H1 (cell line): ENCODE measurements around the gene L3MBTL1. TPM values are rescaled to one million over a fixed set of nuclear protein-coding genes. Genes with fewer than 3 reads are reported as not detected.

Experiments
- CTCF ChIA-PET: fragments of 300-600 bp; sonication (Branson Sonifier 250); formaldehyde crosslinking; loops from one replicate; lab custom pipeline; 2021; ENCODE audit not compliant: partially characterized antibody; lab: Charles Lee
- POLR2A ChIA-PET: fragments of 300-600 bp; sonication (Branson Sonifier 250); formaldehyde crosslinking; loops from one replicate; lab custom pipeline; 2021; ENCODE audit warnings: inconsistent platforms; ENCODE audit not compliant: partially characterized antibody; lab: Charles Lee
- DNase-seq, 2 experiments: peaks; one replicate each; pipeline versions ENCODE4 v3.0.0 to v3.0.0-alpha.2; 2010 to 2022; ENCODE audit warnings: low spot score in 2 of 2, low read depth in 1 of 2, mixed read lengths in 1 of 2
- FAIRE-seq: peaks from 2 replicates; lab custom pipeline; 2011; peaks lifted over from hg19 to GRCh38; lab: Jason Lieb, UNC
- H2AFZ ChIP-seq: 2 replicates; pipeline ENCODE4 v1.8.1; 2012; ENCODE audit warnings: low read length, inconsistent platforms
- H2AK5ac ChIP-seq: 2 replicates; pipeline ENCODE4 v1.6.1; 2013; ENCODE audit warnings: low read depth, low read length
- H2BK120ac ChIP-seq: replicated peaks from 2 replicates; pipeline ENCODE3; 2013; ENCODE audit warnings: low read depth, low read length, inconsistent platforms
- H2BK12ac ChIP-seq: 2 replicates; pipeline ENCODE4 v1.6.1; 2013; ENCODE audit warnings: low read depth, low read length
- H2BK15ac ChIP-seq: 2 replicates; pipeline ENCODE4 v1.6.1; 2013; ENCODE audit warnings: low read length
- H2BK20ac ChIP-seq: 2 replicates; pipeline ENCODE4 v1.6.1; 2013; ENCODE audit warnings: low read length
- H2BK5ac ChIP-seq: 2 replicates; pipeline ENCODE4 v1.6.1; 2013; ENCODE audit warnings: low read depth, low read length
- H3K14ac ChIP-seq: 2 replicates; pipeline ENCODE4 v1.6.1; 2013; ENCODE audit warnings: inconsistent platforms; ENCODE audit not compliant: insufficient read length
- H3K18ac ChIP-seq: 2 replicates; pipeline ENCODE4 v1.6.1; 2013; ENCODE audit warnings: low read length; ENCODE audit errors: extremely low read depth
- H3K23ac ChIP-seq: 2 replicates; pipeline ENCODE4 v1.6.1; 2013; ENCODE audit warnings: inconsistent platforms; ENCODE audit not compliant: insufficient read length
- H3K23me2 ChIP-seq: 2 replicates; pipeline ENCODE4 v1.6.1; 2013; ENCODE audit warnings: low read depth, low read length
- H3K27ac ChIP-seq: 2 replicates; pipeline ENCODE4 v1.6.1; 2011; ENCODE audit warnings: low read depth, low read length, inconsistent platforms
- H3K27me3 ChIP-seq, 4 experiments: replicated peaks in 1 of 4; 1 replicate in 1 of 4; 2 replicates in 3 of 4; pipeline versions ENCODE4 v1.6.1 to v1.8.1; 2011 to 2013; ENCODE audit warnings: low read length in 3 of 4, mild to moderate bottlenecking in 3 of 4, inconsistent platforms in 2 of 4, mixed read lengths in 2 of 4, moderate library complexity in 1 of 4; ENCODE audit not compliant: control insufficient read depth in 3 of 4, insufficient read depth in 3 of 4; ENCODE audit errors: extremely low read depth in 1 of 4
- H3K36me3 ChIP-seq, 4 experiments: 2 replicates each; pipeline versions ENCODE4 v1.6.1 to v1.8.1; 2011 to 2013; ENCODE audit warnings: mild to moderate bottlenecking in 4 of 4, low read length in 3 of 4, moderate library complexity in 2 of 4, control low read depth in 1 of 4, inconsistent platforms in 1 of 4; ENCODE audit not compliant: insufficient read depth in 4 of 4, control insufficient read depth in 2 of 4
- H3K4ac ChIP-seq: replicated peaks from 2 replicates; pipeline ENCODE3; 2013; ENCODE audit warnings: low read length, low read depth, mixed read lengths, inconsistent platforms; ENCODE audit not compliant: insufficient read length
- H3K4me1 ChIP-seq, 4 experiments: replicated peaks in 1 of 4; 1 replicate in 1 of 4; 2 replicates in 3 of 4; pipeline versions ENCODE4 v1.6.1 to v1.8.1; 2011 to 2013; ENCODE audit warnings: low read length in 3 of 4, inconsistent platforms in 2 of 4, mixed read lengths in 1 of 4; ENCODE audit not compliant: insufficient read depth in 4 of 4, control insufficient read depth in 3 of 4
- H3K4me2 ChIP-seq, 2 experiments: 2 replicates each; pipeline versions ENCODE4 v1.6.1 to v1.8.1; 2011 to 2013; ENCODE audit warnings: low read depth in 2 of 2, low read length in 2 of 2, control low read depth in 1 of 2, inconsistent platforms in 1 of 2, mild to moderate bottlenecking in 1 of 2; ENCODE audit not compliant: insufficient read depth in 1 of 2
- H3K4me3 ChIP-seq, 4 experiments: fragments of 200-600, 300-600 bp in 1 of 4; sonication (generic), shearing (Covaris generic), sonication (Bioruptor Twin) in 1 of 4; 2 replicates each; pipeline versions ENCODE4 v1.5.1 to v1.8.1; 2011 to 2016; ENCODE audit warnings: low read length in 4 of 4, low read depth in 3 of 4, control low read depth in 2 of 4, inconsistent platforms in 2 of 4, mild to moderate bottlenecking in 2 of 4, mixed read lengths in 1 of 4, moderate library complexity in 1 of 4; ENCODE audit not compliant: insufficient read depth in 2 of 4; ENCODE audit errors: extremely low read depth in 1 of 4
- H3K56ac ChIP-seq: replicated peaks from 2 replicates; pipeline ENCODE3; 2013; ENCODE audit warnings: low read depth, mild to moderate bottlenecking, mixed read lengths, low read length, inconsistent platforms; ENCODE audit not compliant: insufficient read length
- H3K79me1 ChIP-seq: 2 replicates; pipeline ENCODE4 v1.6.1; 2013; ENCODE audit warnings: low read depth, low read length, control low read depth
- H3K79me2 ChIP-seq, 2 experiments: 2 replicates each; pipeline versions ENCODE4 v1.6.1 to v1.8.1; 2012 to 2013; ENCODE audit warnings: low read length in 2 of 2, mild to moderate bottlenecking in 2 of 2, inconsistent platforms in 1 of 2; ENCODE audit not compliant: insufficient read depth in 2 of 2, control insufficient read depth in 1 of 2
- H3K9ac ChIP-seq, 4 experiments: replicated peaks in 1 of 4; 1 replicate in 1 of 4; 2 replicates in 3 of 4; pipeline versions ENCODE4 v1.6.1 to v1.8.1; 2011 to 2013; ENCODE audit warnings: low read depth in 3 of 4, low read length in 3 of 4, control low read depth in 2 of 4, mild to moderate bottlenecking in 2 of 4, moderate library complexity in 2 of 4, inconsistent platforms in 1 of 4; ENCODE audit errors: extremely low read depth in 1 of 4
- H3K9me3 ChIP-seq, 2 experiments: 2 replicates each; pipeline versions ENCODE4 v1.6.1 to v1.8.1; 2012 to 2013; ENCODE audit warnings: mild to moderate bottlenecking in 2 of 2, moderate library complexity in 2 of 2, control low read depth in 1 of 2, inconsistent platforms in 1 of 2, low read depth in 1 of 2, low read length in 1 of 2, mixed read lengths in 1 of 2; ENCODE audit not compliant: insufficient read depth in 2 of 2
- H4K20me1 ChIP-seq, 2 experiments: replicated peaks in 1 of 2; 2 replicates each; pipeline versions ENCODE3 to v1.8.1; 2011 to 2013; ENCODE audit warnings: inconsistent platforms in 2 of 2, low read length in 2 of 2, mild to moderate bottlenecking in 1 of 2; ENCODE audit not compliant: insufficient read depth in 2 of 2, control insufficient read depth in 1 of 2
- H4K5ac ChIP-seq: 2 replicates; pipeline ENCODE4 v1.6.1; 2013; ENCODE audit warnings: low read length, low read depth, mixed read lengths, inconsistent platforms; ENCODE audit not compliant: insufficient read length
- H4K8ac ChIP-seq: 2 replicates; pipeline ENCODE4 v1.8.0; 2013; ENCODE audit warnings: mild to moderate bottlenecking, moderate library complexity, low read length, inconsistent platforms; ENCODE audit not compliant: insufficient read depth; ENCODE audit errors: extremely low read depth
- H4K91ac ChIP-seq: replicated peaks from 2 replicates; pipeline ENCODE3; 2013; ENCODE audit warnings: low read length, mixed read lengths, inconsistent platforms; ENCODE audit not compliant: insufficient read length
- POLR2A ChIP-seq, 2 experiments: IDR thresholded peaks; 1 replicate in 1 of 2; 2 replicates in 1 of 2; pipeline ENCODE4 v1.6.1; 2011; ENCODE audit warnings: low read depth in 2 of 2, low read length in 2 of 2, mild to moderate bottlenecking in 2 of 2; ENCODE audit errors: control extremely low read depth in 1 of 2
- RBBP5 ChIP-seq: IDR thresholded peaks from 2 replicates; pipeline ENCODE4 v1.7.1; 2012; ENCODE audit warnings: low read depth, mild to moderate bottlenecking, inconsistent platforms, low read length, moderate library complexity, borderline replicate concordance
- whole genome bisulfite sequencing, 2 experiments: shearing (Covaris generic) in 1 of 2; methylation state at CpG; one replicate each; pipeline versions ENCODE4 v1.1.6 to v1.1.7; 2013 to 2015; ENCODE audit warnings: low lambda C conversion rate in 2 of 2, mixed read lengths in 2 of 2, inconsistent platforms in 1 of 2, low coverage in 1 of 2, missing lambda C conversion rate in 1 of 2; ENCODE audit not compliant: insufficient replicate concordance in 2 of 2, insufficient coverage in 1 of 2, insufficient read length in 1 of 2; ENCODE audit errors: extremely low coverage in 1 of 2, missing lambda C conversion rate in 1 of 2; 5-methylcytosine and 5-hydroxymethylcytosine counted together
- polyA plus RNA-seq, 7 experiments: library from polyadenylated mRNA; depleted of rRNA in 3 of 7; stranded (reverse) in 5 of 7; unstranded in 2 of 7; fragments of >200 nt in 5 of 7; fragments of 200-250 nt in 2 of 7; gene quantifications; 1 replicate in 5 of 7; 2 replicates in 1 of 7; 4 replicates in 1 of 7; pipeline versions ENCODE4 v1.2.1 to v1.2.3, GENCODE V29; 2011 to 2013; ENCODE audit warnings: missing spikeins in 2 of 7, mixed read lengths in 2 of 7
- total RNA-seq: library from RNA; stranded (reverse); fragmentation: NEBNext Ultra II Directional; extraction: Animal tissue kit (Norgen Biotek cat#: 25700); gene quantifications from 2 replicates; pipeline ENCODE4 v1.2.1, GENCODE V29; 2021

L3MBTL1 gene
- total and polyA plus RNA-seq, 2 of the 8 experiments (the other 6 are each of a cell fraction or from before 2014, with no cell fraction given): 11.9 to 17.0 TPM

DNA sequence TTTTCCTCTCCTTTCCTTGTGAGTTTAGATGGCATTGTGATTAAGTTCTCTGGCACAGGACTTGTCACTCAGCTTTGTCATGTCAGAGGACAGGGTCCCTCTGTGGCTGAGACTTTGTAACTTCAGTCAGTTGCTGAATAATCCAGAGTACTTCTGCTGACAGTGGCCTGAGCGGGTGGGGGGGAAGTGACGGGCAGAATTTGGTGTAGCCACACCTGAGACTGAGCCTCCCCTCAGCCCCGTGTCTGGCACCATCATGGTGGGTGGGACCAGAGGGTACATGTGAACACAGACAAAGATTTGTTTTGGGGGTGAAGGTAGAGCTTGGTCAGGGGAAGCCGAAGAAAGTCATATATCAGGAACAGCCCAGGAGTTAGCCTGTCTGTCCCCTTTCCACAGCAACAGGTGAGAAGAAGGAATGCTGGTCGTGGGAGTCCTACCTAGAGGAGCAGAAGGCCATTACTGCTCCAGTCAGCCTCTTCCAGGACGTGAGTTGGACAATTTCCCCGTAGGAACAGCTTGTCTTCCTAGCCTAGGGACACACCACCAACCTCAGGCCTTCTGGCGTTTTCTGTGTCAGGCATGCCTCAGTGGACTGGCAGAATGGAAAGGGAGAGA, 20.9 kb downstream of the L3MBTL1 start:
- Histone ChIP-seq H3K23me2 (no peaks in the 10 kb centered on the region), H4K5ac (no peak overlapping the region), H3K4me2 (no peak overlapping the region), H2BK5ac (no peak overlapping the region), H3K9me3 (no peaks in the 10 kb centered on the region), H3K14ac (no peak overlapping the region), H3K36me3 (no peaks in the 10 kb centered on the region), H4K20me1 (peaks cover 2 to 4% of the 10 kb centered on the region in 2 experiments), H4K91ac (no peak overlapping the region), H4K8ac (no peak overlapping the region), H3K79me2 (no peaks in the 10 kb centered on the region), H2AK5ac (no peak overlapping the region), H3K4me1 (no peaks in the 10 kb centered on the region), H3K56ac (no peak overlapping the region), H3K4ac (no peak overlapping the region), H3K23ac (no peak overlapping the region), H2AFZ (no peak overlapping the region), H3K27me3 (no peaks in the 10 kb centered on the region), H2BK15ac (no peak overlapping the region), H2BK20ac (no peak overlapping the region), H3K4me3 (no peak overlapping the region), H2BK12ac (no peak overlapping the region), H3K27ac (no peak overlapping the region), H2BK120ac (no peak overlapping the region), H3K79me1 (peaks cover 2% of the 10 kb centered on the region; the same call in 1 of the 2 replicates), H3K18ac (no peak overlapping the region), H3K9ac (no peak overlapping the region)
- no peak for DNase-seq
- TF ChIP-seq POLR2A (IDR thresholded peaks at IDR 0.05; ENCODE audit: control extremely low read depth in 1 of 2, low read depth in 2 of 2, low read length in 2 of 2): no peak
- TF ChIP-seq RBBP5: no peak
- ChIA-PET CTCF (interaction anchor here (0.8 to 7.3 kb wide), 5 partner anchors 10 to 53 kb away, joined by 4 to 54 read pairs (median 5); no protein-coding TSS in a partner anchor), POLR2A (interaction anchor here (1.5 to 3.2 kb wide), 4 partner anchors 13 to 71 kb away, joined by 3 to 17 read pairs (median 14); partner anchors contain the start of gene SRSF6)
- FAIRE-seq: no peak
- 81% methylated on average over 8 of the region's 8 CpGs; no CpG with 5 or more reads in 1 of the 2 experiments for WGBS, 2 experiments
